Measurements from ENCODE around the gene CHRND. TPM values are rescaled to one million over a fixed set of nuclear protein-coding genes. Genes with fewer than 3 reads are reported as not detected.

The CHRND gene
- not detected for total RNA-seq

GRCh38 chr2:232525791-232526371 is at the start of gene CHRND:
Gene CHRND (plus strand): TSS chr2:232526160. CDS start chr2:232526216, 56 bp downstream.
- intact Hi-C loops (cut with DNase I), result loop anchor here (10.0 kb wide), 1 partner anchor 601 kb away; the partner anchor contains the start of gene NPPC
- Histone ChIP-seq H3K27ac (no peak within 1 kb of the TSS), H3K9me3 (no peaks in the 10 kb centered on the region), H3K4me3 (no peak within 1 kb of the TSS), H3K4me1 (peaks cover 15 to 20% of the 10 kb centered on the region in 2 donors), H3K36me3 (no peaks in the 10 kb centered on the region), H3K27me3 (peaks cover 29% of the 10 kb centered on the region)
- TF ChIP-seq, protein P1, sequence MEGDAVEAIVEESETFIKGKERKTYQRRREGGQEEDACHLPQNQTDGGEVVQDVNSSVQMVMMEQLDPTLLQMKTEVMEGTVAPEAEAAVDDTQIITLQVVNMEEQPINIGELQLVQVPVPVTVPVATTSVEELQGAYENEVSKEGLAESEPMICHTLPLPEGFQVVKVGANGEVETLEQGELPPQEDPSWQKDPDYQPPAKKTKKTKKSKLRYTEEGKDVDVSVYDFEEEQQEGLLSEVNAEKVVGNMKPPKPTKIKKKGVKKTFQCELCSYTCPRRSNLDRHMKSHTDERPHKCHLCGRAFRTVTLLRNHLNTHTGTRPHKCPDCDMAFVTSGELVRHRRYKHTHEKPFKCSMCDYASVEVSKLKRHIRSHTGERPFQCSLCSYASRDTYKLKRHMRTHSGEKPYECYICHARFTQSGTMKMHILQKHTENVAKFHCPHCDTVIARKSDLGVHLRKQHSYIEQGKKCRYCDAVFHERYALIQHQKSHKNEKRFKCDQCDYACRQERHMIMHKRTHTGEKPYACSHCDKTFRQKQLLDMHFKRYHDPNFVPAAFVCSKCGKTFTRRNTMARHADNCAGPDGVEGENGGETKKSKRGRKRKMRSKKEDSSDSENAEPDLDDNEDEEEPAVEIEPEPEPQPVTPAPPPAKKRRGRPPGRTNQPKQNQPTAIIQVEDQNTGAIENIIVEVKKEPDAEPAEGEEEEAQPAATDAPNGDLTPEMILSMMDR (IDR thresholded peaks at IDR 0.05), result no peak
- no peak for DNase-seq (ENCODE audit: low spot score in 2 of 2)

DNA sequence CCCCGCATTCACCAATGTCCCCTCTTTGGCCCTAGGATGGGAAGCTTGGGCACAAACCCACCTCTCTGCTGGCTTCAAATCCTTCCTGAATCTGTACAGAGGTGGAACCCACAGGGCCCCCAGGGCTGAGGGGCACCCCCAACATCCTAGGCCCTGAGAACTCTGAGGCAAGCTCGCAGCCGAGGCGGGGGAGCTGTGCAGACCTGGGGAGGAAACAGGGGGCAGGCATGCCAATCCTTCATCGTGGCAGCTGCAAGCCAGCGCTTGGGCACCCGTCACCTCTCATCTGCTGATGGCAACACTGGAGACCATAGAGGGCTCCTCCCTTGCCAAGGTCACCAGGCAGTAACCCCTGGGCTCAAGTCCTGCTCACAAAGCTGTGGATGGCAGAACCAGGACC is 49.2 kb upstream of the CHRND start:
- intact Hi-C loops (cut with DNase I), result no loop called here
- H3K4me3 ChIP-seq, result no peak overlapping the region
- H3K9me3 ChIP-seq, result no peaks in the 10 kb centered on the region
- no peaks in the 10 kb centered on the region for H3K36me3 ChIP-seq
- TF ChIP-seq, protein P1 (IDR thresholded peaks at IDR 0.05), result no peak
- DNase-seq (ENCODE audit: low spot score in 2 of 2), result no peak
- H3K4me1 ChIP-seq, result no peaks in the 10 kb centered on the region
- H3K27me3 ChIP-seq, result no peaks in the 10 kb centered on the region
- no peak overlapping the region for H3K27ac ChIP-seq

DNA sequence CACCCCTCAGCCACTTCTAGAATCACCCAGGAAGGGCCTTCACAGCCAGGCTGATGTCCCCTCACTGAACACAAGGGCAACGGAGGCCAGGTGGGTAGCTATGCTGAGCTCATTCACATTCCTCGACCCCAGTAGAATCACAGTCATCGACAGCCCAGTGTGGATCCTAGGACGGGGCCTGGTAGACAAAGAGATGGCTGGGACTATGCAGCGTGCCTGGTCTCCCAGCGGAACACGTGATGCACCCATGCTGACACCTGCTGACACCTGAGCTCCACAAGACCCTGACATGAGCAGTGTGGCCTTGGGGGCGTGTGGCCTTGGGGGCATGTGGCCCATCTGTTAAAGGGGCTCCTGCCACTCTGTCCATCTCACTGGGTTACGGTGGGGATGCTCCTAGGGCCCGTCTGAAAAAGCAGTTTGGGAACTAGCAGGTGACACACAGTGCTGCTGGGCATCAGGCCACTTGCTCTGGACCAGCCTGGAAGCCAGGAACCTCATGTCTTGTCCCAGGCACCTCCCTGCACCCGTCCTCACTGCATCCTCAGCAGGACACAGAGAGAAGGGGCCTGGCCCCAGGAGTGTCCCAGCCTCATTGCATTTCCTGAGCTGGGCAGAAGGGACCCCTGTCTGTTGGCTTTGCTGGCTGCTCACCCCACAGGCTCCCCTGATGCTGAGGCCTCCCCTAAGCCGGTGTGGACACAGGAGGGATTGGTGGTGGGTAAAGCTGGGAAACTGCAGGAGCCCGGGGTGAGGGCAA is 48.0 kb upstream of the CHRND start:
- no peaks in the 10 kb centered on the region for H3K27me3 ChIP-seq
- DNase-seq (ENCODE audit: low spot score in 2 of 2), result no peak
- no peaks in the 10 kb centered on the region for H3K36me3 ChIP-seq
- no peaks in the 10 kb centered on the region for H3K9me3 ChIP-seq
- intact Hi-C loops (cut with DNase I), result no loop called here
- H3K4me1 ChIP-seq, result no peaks in the 10 kb centered on the region
- H3K4me3 ChIP-seq, result no peak overlapping the region
- no peak overlapping the region for H3K27ac ChIP-seq
- TF ChIP-seq, protein P1 (IDR thresholded peaks at IDR 0.05), result no peak

GRCh38 chr2:232478571-232479340 is 47.2 kb upstream of the CHRND start:
- no peaks in the 10 kb centered on the region for H3K4me1 ChIP-seq
- H3K27ac ChIP-seq, result no peak overlapping the region
- TF ChIP-seq, protein P1 (IDR thresholded peaks at IDR 0.05), result no peak
- H3K27me3 ChIP-seq, result no peaks in the 10 kb centered on the region
- DNase-seq (ENCODE audit: low spot score in 2 of 2), result no peak
- intact Hi-C loops (cut with DNase I), result no loop called here
- no peaks in the 10 kb centered on the region for H3K36me3 ChIP-seq
- H3K9me3 ChIP-seq, result no peaks in the 10 kb centered on the region
- H3K4me3 ChIP-seq, result no peak overlapping the region

DNA sequence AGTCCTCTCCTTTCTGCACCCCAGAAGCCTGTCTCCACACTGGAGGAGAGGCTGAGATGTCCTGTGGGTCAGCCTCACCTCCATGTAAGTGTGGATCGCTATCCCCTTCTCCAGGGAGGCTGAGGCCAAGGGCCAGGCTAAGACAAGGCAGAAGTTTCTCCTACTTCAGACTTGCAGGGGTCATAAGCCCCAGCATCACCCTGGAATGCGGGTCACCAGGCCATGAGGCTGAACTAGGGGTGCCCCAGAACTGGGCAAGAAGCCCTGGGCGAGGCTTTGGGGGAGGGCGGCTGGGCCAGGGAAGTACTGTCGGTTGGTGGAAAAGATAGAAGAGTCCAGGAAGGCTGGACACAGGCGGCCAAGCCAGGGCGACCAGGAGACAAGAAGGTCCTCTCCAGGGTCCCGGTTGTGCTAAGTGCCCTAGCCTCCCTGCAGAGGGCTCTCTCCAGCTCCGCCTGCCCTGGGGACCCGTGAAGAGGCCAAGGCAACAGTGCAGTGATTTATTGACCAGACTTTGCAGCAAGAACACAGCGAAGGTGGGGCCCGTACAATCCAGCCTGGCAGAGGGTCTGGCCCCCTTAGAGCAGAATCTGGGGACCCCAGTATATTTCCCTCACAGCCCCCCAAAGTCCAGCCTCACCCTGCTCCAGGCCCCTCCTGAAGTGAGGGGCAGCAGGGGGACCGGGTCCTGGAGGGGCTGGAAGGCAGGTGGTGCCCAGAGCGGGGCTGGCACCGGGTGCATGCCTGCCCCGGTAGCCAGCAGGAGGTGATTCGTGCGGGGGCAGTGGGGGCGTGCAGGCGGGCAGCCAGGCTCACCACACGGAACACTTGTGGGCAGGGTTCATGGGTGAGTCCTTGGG is 46.4 kb upstream of the CHRND start:
- intact Hi-C loops (cut with DNase I), result no loop called here
- no peak overlapping the region for H3K4me3 ChIP-seq

More for the DNA sequence above, 46.4 kb upstream of the CHRND start:
- DNase-seq (ENCODE audit: low spot score in 2 of 2), result no peak
- TF ChIP-seq, protein P1 (IDR thresholded peaks at IDR 0.05), result no peak
- H3K9me3 ChIP-seq, result no peaks in the 10 kb centered on the region
- no peaks in the 10 kb centered on the region for H3K4me1 ChIP-seq
- no peak overlapping the region for H3K27ac ChIP-seq
- no peaks in the 10 kb centered on the region for H3K36me3 ChIP-seq
- no peaks in the 10 kb centered on the region for H3K27me3 ChIP-seq

Measured in ascending aorta (tissue), 2 donors.